ENCODE data around the gene CHP2. TPM values are rescaled to one million over a fixed set of nuclear protein-coding genes. Genes with fewer than 3 reads are reported as not detected.
"Not testable (repeated sequence)": the region's sequence is repeated elsewhere in the genome, so short reads cannot be mapped to it uniquely, and the experiment has no call there.

Gene CHP2
- total and polyA plus RNA-seq, 12 donors = 0.01 TPM; not detected in 11

GRCh38 chr16:23716484-23716883 lies 38.3 kb upstream of the CHP2 start:
- no peaks in the 10 kb centered on the region for H3K9me3 ChIP-seq
- H3K4me3 ChIP-seq = no peak overlapping the region
- DNase-seq (no peak), ATAC-seq (no peak)
- H3K27me3 ChIP-seq = peaks cover 8 to 70% (median 49%) of the 10 kb centered on the region in 7 donors
- intact Hi-C loops (cut with DNase I) = no loop called here
- H3K27ac ChIP-seq = no peak overlapping the region
- no peaks in the 10 kb centered on the region for H3K36me3 ChIP-seq
- no peaks in the 10 kb centered on the region for H3K4me1 ChIP-seq
- WGBS, 2 donors = 80 to 85% methylated on average over 5 of the region's 5 CpGs
- no peak for TF ChIP-seq CTCF (IDR thresholded peaks at IDR 0.05)

- WGBS, 2 donors = 76 to 83% methylated on average over 9 of the region's 9 CpGs
- H3K9me3 ChIP-seq = peaks cover 0 to 21% (median 5%) of the 10 kb centered on the region in 11 donors
- intact Hi-C loops (cut with DNase I); ATAC-seq; H3K27ac ChIP-seq; DNase-seq; H3K4me1 ChIP-seq; H3K4me3 ChIP-seq; H3K36me3 ChIP-seq: not testable (repeated sequence)
- H3K27me3 ChIP-seq = peaks cover 0 to 25% (median 8%) of the 10 kb centered on the region in 7 donors
Observed at GRCh38 chr16:23722613-23723240, 32.1 kb upstream of the CHP2 start.

- ATAC-seq (no peak), DNase-seq (no peak)
- intact Hi-C loops (cut with DNase I) = no loop called here
- Histone ChIP-seq H3K4me3 (no peak overlapping the region), H3K36me3 (no peaks in the 10 kb centered on the region), H3K4me1 (peaks cover 0 to 3% (median 0%) of the 10 kb centered on the region in 9 donors), H3K27me3 (peaks cover 0 to 29% (median 7%) of the 10 kb centered on the region in 7 donors), H3K9me3 (peaks cover 0 to 21% (median 5%) of the 10 kb centered on the region in 11 donors), H3K27ac (no peak overlapping the region)
- WGBS, 2 donors = 78 to 79% methylated on average over 8 of the region's 8 CpGs
- no peak for TF ChIP-seq CTCF (IDR thresholded peaks at IDR 0.05)
Observed at GRCh38 chr16:23724096-23724784, 30.6 kb upstream of the CHP2 start.

- intact Hi-C loops (cut with DNase I) = no loop called here
- Histone ChIP-seq H3K36me3 (no peaks in the 10 kb centered on the region), H3K27me3 (peaks cover 0 to 33% (median 7%) of the 10 kb centered on the region in 7 donors), H3K4me3 (no peak overlapping the region), H3K27ac (no peak overlapping the region), H3K4me1 (peaks cover 0 to 3% (median 0%) of the 10 kb centered on the region in 9 donors), H3K9me3 (peaks cover 0 to 21% (median 5%) of the 10 kb centered on the region in 11 donors)
- WGBS, 2 donors = 63 to 66% methylated on average over 3 of the region's 3 CpGs
- no peak for DNase-seq
- no peak for ATAC-seq
- TF ChIP-seq CTCF (IDR thresholded peaks at IDR 0.05) = no peak
Observed at GRCh38 chr16:23724785-23725131, 30.1 kb upstream of the CHP2 start.

GRCh38 chr16:23726710-23727109 lies 28.1 kb upstream of the CHP2 start:
- ATAC-seq (no peak), DNase-seq (no peak)
- no peak overlapping the region for H3K4me3 ChIP-seq
- peaks cover 0 to 20% (median 5%) of the 10 kb centered on the region in 11 donors for H3K9me3 ChIP-seq
- 72 to 83% methylated on average over 3 of the region's 3 CpGs for WGBS, 2 donors
- H3K4me1 ChIP-seq = peaks cover 0 to 3% (median 0%) of the 10 kb centered on the region in 9 donors
- no peak overlapping the region for H3K27ac ChIP-seq
- TF ChIP-seq CTCF (IDR thresholded peaks at IDR 0.05) = no peak
- intact Hi-C loops (cut with DNase I) = no loop called here
- H3K27me3 ChIP-seq = peaks cover 0 to 34% (median 10%) of the 10 kb centered on the region in 7 donors
- no peaks in the 10 kb centered on the region for H3K36me3 ChIP-seq
